OCI-LY7 (cell line): Measurements from ENCODE around the gene SCAMP2. TPM values are rescaled to one million over a fixed set of nuclear protein-coding genes. Genes with fewer than 3 reads are reported as not detected.

Experiments
- BruUV-seq: library from RNA; stranded (reverse); fragments of 400-500 nt; replicated peaks from 2 replicates; lab custom pipeline; 2021; lab: Mats Ljungman, UMichigan
- CTCF ChIA-PET: fragments of 300-600 bp; sonication (Branson Sonifier 250); formaldehyde crosslinking; loops from one replicate; lab custom pipeline; 2022; ENCODE audit warnings: antibody characterized with exemption; ENCODE audit not compliant: unreplicated experiment; lab: Charles Lee
- POLR2A ChIA-PET: fragments of 300-600 bp; sonication (Branson Sonifier 250); formaldehyde crosslinking; loops from one replicate; lab custom pipeline; 2022; ENCODE audit warnings: antibody characterized with exemption; lab: Charles Lee
- DNase-seq: peaks from one replicate; pipeline ENCODE4 v3.0.0-alpha.2; 2015; ENCODE audit warnings: low spot score
- H2AFZ ChIP-seq: fragments of 200-600 bp; sonication (generic), shearing (Covaris generic); 2 replicates; pipeline ENCODE4 v1.6.1; 2014; ENCODE audit warnings: mild to moderate bottlenecking, antibody characterized with exemption, low read length, moderate library complexity
- H3K27ac ChIP-seq: fragments of 200-600 bp; sonication (generic); 2 replicates; pipeline ENCODE4 v1.5.1; 2014; ENCODE audit warnings: mixed run types, low read depth, mild to moderate bottlenecking, moderate library complexity, low read length, inconsistent platforms; ENCODE audit not compliant: poor library complexity, severe bottlenecking
- H3K36me3 ChIP-seq: fragments of 200-600 bp; sonication (generic); 2 replicates; pipeline ENCODE4 v1.6.1; 2014; ENCODE audit warnings: mild to moderate bottlenecking, antibody characterized with exemption, low read length, moderate library complexity, mixed read lengths; ENCODE audit not compliant: insufficient read depth
- H3K4me1 ChIP-seq: fragments of 200-600 bp; sonication (generic); 2 replicates; pipeline ENCODE4 v1.5.1; 2014; ENCODE audit warnings: mild to moderate bottlenecking, low read length; ENCODE audit not compliant: insufficient read depth, poor library complexity, severe bottlenecking
- H3K4me2 ChIP-seq: fragments of 200-600 bp; sonication (generic); 2 replicates; pipeline ENCODE4 v1.6.1; 2014; ENCODE audit warnings: mild to moderate bottlenecking, low read length
- H3K4me3 ChIP-seq: fragments of 200-600 bp; sonication (generic); 2 replicates; pipeline ENCODE4 v1.5.1; 2014; ENCODE audit warnings: mild to moderate bottlenecking, low read depth, low read length; ENCODE audit not compliant: poor library complexity, severe bottlenecking
- H3K79me2 ChIP-seq: fragments of 200-600 bp; sonication (generic); 2 replicates; pipeline ENCODE4 v1.6.1; 2016; ENCODE audit warnings: low read depth, mild to moderate bottlenecking, low read length, moderate library complexity, mixed read lengths; ENCODE audit not compliant: insufficient read depth
- H3K9me2 ChIP-seq: fragments of 200-600 bp; sonication (generic); 2 replicates; pipeline ENCODE4 v1.6.1; 2016; ENCODE audit warnings: mild to moderate bottlenecking, low read length, mixed read lengths; ENCODE audit not compliant: insufficient read depth
- H3K9me3 ChIP-seq: fragments of 200-600 bp; sonication (generic); 2 replicates; pipeline ENCODE4 v1.6.1; 2014; ENCODE audit warnings: mild to moderate bottlenecking, mixed run types, low read length, mixed read lengths
- H4K20me1 ChIP-seq: fragments of 200-600 bp; sonication (generic); 2 replicates; pipeline ENCODE4 v1.6.1; 2014; ENCODE audit warnings: mild to moderate bottlenecking, antibody characterized with exemption, low read length, moderate library complexity, mixed read lengths; ENCODE audit not compliant: insufficient read depth
- CTCF ChIP-seq: fragments of 200-600 bp; sonication (generic); conservative IDR thresholded peaks from 2 replicates; pipeline ENCODE4 v1.5.1; 2014; ENCODE audit warnings: mild to moderate bottlenecking, antibody characterized with exemption, low read length, moderate library complexity, mixed read lengths
- EZH2phosphoT487 ChIP-seq: fragments of 200-600 bp; sonication (generic); IDR thresholded peaks from 2 replicates; pipeline ENCODE4 v1.6.1; 2018; ENCODE audit warnings: low read depth, borderline replicate concordance, mild to moderate bottlenecking, mixed run types, antibody characterized with exemption, low read length, moderate library complexity, mixed read lengths
- intact Hi-C: fragments of 100-400 bp; cut with micrococcal nuclease; formaldehyde crosslinking; loops from one replicate; pipeline ENCODE4 v1.10.0; 2022; ENCODE audit not compliant: unreplicated experiment
- total RNA-seq, 2 experiments: library from RNA; depleted of rRNA in 1 of 2; stranded (reverse); fragments of >200 nt in 1 of 2; shearing (Covaris generic) in 1 of 2; gene quantifications; 2 replicates each; pipeline ENCODE4 v1.2.3, GENCODE V29; 2014 to 2022

SCAMP2 gene
- total RNA-seq, 2 experiments from 2014 or later: 24.6 to 55.2 TPM

GRCh38 chr15:74843445-74843828 lies 29.7 kb downstream of the SCAMP2 start:
- intact Hi-C loops: loop anchor here (1.0 to 2.0 kb wide), 2 partner anchors 58 to 73 kb away; no protein-coding TSS in a partner anchor
- Histone ChIP-seq H3K36me3 (peaks cover 16% of the 10 kb centered on the region), H3K79me2 (no peaks in the 10 kb centered on the region), H3K27ac (peak overlapping the region; percentile 47), H3K4me2 (peak overlapping the region; percentile 66), H3K9me2 (no peaks in the 10 kb centered on the region), H3K4me1 (peaks cover 35% of the 10 kb centered on the region), H4K20me1 (no peaks in the 10 kb centered on the region), H3K9me3 (no peaks in the 10 kb centered on the region), H2AFZ (peak overlapping the region; percentile 58), H3K4me3 (peak overlapping the region; percentile 73)
- no peak for DNase-seq
- ChIA-PET CTCF (interaction anchor here (0.5 to 1.7 kb wide), 4 partner anchors 13 to 58 kb away, joined by 3 to 4 read pairs (median 4); no protein-coding TSS in a partner anchor), POLR2A (interaction anchor here (0.6 to 1.3 kb wide), 3 partner anchors 15 to 72 kb away, joined by 3 to 5 read pairs (median 3); no protein-coding TSS in a partner anchor)
- TSS peak; percentile 94 for BruUV-seq
- TF ChIP-seq EZH2phosphoT487 (no peak), CTCF (0 out of 2 replicates have a peak, but pooled peaks have one; percentile 55)

GRCh38 chr15:74842581-74843444 lies 30.4 kb downstream of the SCAMP2 start, which contains the start of gene ULK3:
ULK3 (minus strand) TSS chr15:74843156; CDS start chr15:74843105, 51 bp downstream.
- POLR2A ChIA-PET: interaction anchor here (0.6 to 1.3 kb wide), 3 partner anchors 16 to 71 kb away, joined by 3 to 5 read pairs (median 3); no protein-coding TSS in a partner anchor
- peaks cover 35% of the 10 kb centered on the region for H3K4me1 ChIP-seq
- H3K4me2 ChIP-seq: peak within 1 kb of the TSS; percentile 66
- no peaks in the 10 kb centered on the region for H3K9me2 ChIP-seq
- no TSS peak for BruUV-seq
- H3K9me3 ChIP-seq: no peaks in the 10 kb centered on the region
- intact Hi-C loops: loop anchor here (1.0 to 2.0 kb wide), 3 partner anchors 58 to 107 kb away; no protein-coding TSS in a partner anchor
- H3K36me3 ChIP-seq: peaks cover 10% of the 10 kb centered on the region
- no peaks in the 10 kb centered on the region for H3K79me2 ChIP-seq
- peak within 1 kb of the TSS; percentile 47 for H3K27ac ChIP-seq
- CTCF ChIA-PET: interaction anchor here (1.1 to 1.7 kb wide), 2 partner anchors 16 to 59 kb away, joined by 3 to 4 read pairs; no protein-coding TSS in a partner anchor
- peak within 1 kb of the TSS; percentile 86 for H2AFZ ChIP-seq
- H4K20me1 ChIP-seq: no peaks in the 10 kb centered on the region
- DNase-seq: peak; percentile 91
- TF ChIP-seq CTCF: peak; percentile 68
- TF ChIP-seq EZH2phosphoT487: no peak
- H3K4me3 ChIP-seq: peak within 1 kb of the TSS; percentile 73
